Activated CD8-positive, alpha-beta memory T cell treated with anti-CD3 and anti-CD28 coated beads, Interleukin-2, amount 50 U/mL, for 1 hour (primary cell): ENCODE results near the gene MAPK6.

ENCODE experiments used
- DNase-seq: peaks from one replicate; pipeline ENCODE4 v3.0.0-alpha.2; 2020; ENCODE audit errors: extremely low read depth

MAPK6 gene

GRCh38 chr15:52010633-52011595 lies 8.1 kb upstream of the MAPK6 start:
- DNase-seq, result no peak

- DNase-seq, result no peak
Measured at GRCh38 chr15:52011711-52012144, 7.3 kb upstream of the MAPK6 start.

- DNase-seq, result no peak
Measured at GRCh38 chr15:52012210-52012609, 6.8 kb upstream of the MAPK6 start.

- DNase-seq, result no peak
Measured at GRCh38 chr15:52013151-52013791, 5.7 kb upstream of the MAPK6 start.

GRCh38 chr15:52014616-52015015 lies 4.4 kb upstream of the MAPK6 start:
- no peak for DNase-seq

GRCh38 chr15:52016316-52016715 lies 2.7 kb upstream of the MAPK6 start:
- no peak for DNase-seq

GRCh38 chr15:52018244-52018643 lies 775 bp upstream of the MAPK6 start:
- DNase-seq, result no peak

GRCh38 chr15:52019394-52020220 lies 588 bp downstream of the MAPK6 start:
- DNase-seq, result peak; percentile 7

GRCh38 chr15:52020221-52021085 lies 1.4 kb downstream of the MAPK6 start:
- DNase-seq, result no peak

GRCh38 chr15:52021128-52021671 lies 2.2 kb downstream of the MAPK6 start:
- peak; percentile 55 for DNase-seq

GRCh38 chr15:52021892-52022540 lies 3.0 kb downstream of the MAPK6 start:
- no peak for DNase-seq

GRCh38 chr15:52023169-52023922 lies 4.3 kb downstream of the MAPK6 start:
- DNase-seq, result no peak

- DNase-seq, result no peak
Measured at GRCh38 chr15:52028431-52029093, 9.5 kb downstream of the MAPK6 start.

GRCh38 chr15:52030010-52030409 lies 11.0 kb downstream of the MAPK6 start:
- DNase-seq, result no peak

- no peak for DNase-seq
Measured at GRCh38 chr15:52031556-52031955, 12.5 kb downstream of the MAPK6 start.

GRCh38 chr15:52037889-52038505 lies 19.0 kb downstream of the MAPK6 start:
- DNase-seq, result no peak

GRCh38 chr15:52039925-52040781 lies 21.1 kb downstream of the MAPK6 start:
- no peak for DNase-seq
